HepG2 (cell line): ENCODE data around the gene TK1. TPM values are rescaled to one million over a fixed set of nuclear protein-coding genes. Genes with fewer than 3 reads are reported as not detected.

ENCODE experiments used
- ARHGAP35 ChIP-seq: sonication (generic); formaldehyde crosslinking; IDR thresholded peaks from 2 replicates; pipeline ENCODE4 v1.9.0; 2022; ENCODE audit warnings: mild to moderate bottlenecking, inconsistent platforms, moderate library complexity, missing genetic modification reagents, borderline replicate concordance
- ASH2L ChIP-seq: fragments of 300-600, 200-600 bp; sonication (generic); IDR thresholded peaks from 2 replicates; pipeline ENCODE4 v1.7.0; 2017; ENCODE audit warnings: low read depth, mild to moderate bottlenecking, moderate library complexity, mixed read lengths, low read length; ENCODE audit not compliant: insufficient read length
- FOXP4 ChIP-seq: sonication (generic); formaldehyde crosslinking; IDR thresholded peaks from 2 replicates; pipeline ENCODE4 v1.4.0; 2020; ENCODE audit warnings: missing genetic modification reagents
- HNRNPH1 ChIP-seq: fragments of 200-400 bp; formaldehyde crosslinking; optimal IDR thresholded peaks from 2 replicates; pipeline ENCODE3; 2017; ENCODE audit warnings: mild to moderate bottlenecking, low read depth, low read length
- ISL2 ChIP-seq: sonication (generic); formaldehyde crosslinking; IDR thresholded peaks from 2 replicates; pipeline ENCODE4 v1.5.0; 2020; ENCODE audit warnings: missing genetic modification reagents
- KLF9 ChIP-seq: IDR thresholded peaks from 2 replicates; pipeline ENCODE4 v1.6.1; 2016; ENCODE audit warnings: low read depth
- NKX3-1 ChIP-seq: sonication (generic); formaldehyde crosslinking; IDR thresholded peaks from 2 replicates; pipeline ENCODE4 v1.5.0; 2020; ENCODE audit warnings: missing genetic modification reagents
- PBX3 ChIP-seq: sonication (generic); formaldehyde crosslinking; IDR thresholded peaks from 2 replicates; pipeline ENCODE4 v1.8.1; 2023; ENCODE audit warnings: missing genetic modification reagents, inconsistent platforms, borderline replicate concordance
- PCBP1 ChIP-seq: fragments of 200-400 bp; formaldehyde crosslinking; IDR thresholded peaks from 2 replicates; pipeline ENCODE4 v1.6.1; 2017; ENCODE audit warnings: mild to moderate bottlenecking, low read depth, low read length, borderline replicate concordance
- PRDM15 ChIP-seq: sonication (generic); formaldehyde crosslinking; IDR thresholded peaks from 2 replicates; pipeline ENCODE4 v1.4.0; 2020; ENCODE audit warnings: missing genetic modification reagents
- SOX5 ChIP-seq: IDR thresholded peaks from 2 replicates; pipeline ENCODE4 v1.6.1; 2016; ENCODE audit warnings: borderline replicate concordance
- ZNF646 ChIP-seq: sonication (generic); formaldehyde crosslinking; IDR thresholded peaks from 2 replicates; pipeline ENCODE4 v1.9.0; 2021; ENCODE audit warnings: mild to moderate bottlenecking, missing genetic modification reagents
- ZNF841 ChIP-seq: sonication (generic); formaldehyde crosslinking; IDR thresholded peaks from 2 replicates; pipeline ENCODE4 v1.8.1; 2023; ENCODE audit warnings: missing genetic modification reagents, borderline replicate concordance
- polyA plus RNA-seq, 8 experiments: library from polyadenylated mRNA; depleted of rRNA in 3 of 8; stranded (reverse) in 7 of 8; unstranded in 1 of 8; fragments of >200 nt; fragmentation: Illumina TruSeq in 4 of 8; extraction: Trizol in 4 of 8; gene quantifications; 2 replicates each; pipeline versions ENCODE4 v1.2.1 to v1.2.3, GENCODE V29; 2011 to 2016; ENCODE audit warnings: low read depth in 4 of 8, missing spikeins in 1 of 8, mixed read lengths in 1 of 8; ENCODE audit not compliant: insufficient read depth in 1 of 8
- total RNA-seq, 5 experiments: library from RNA; depleted of rRNA; stranded (reverse); fragments of >200 nt; fragmentation: Illumina TruSeq; extraction: Trizol; gene quantifications; 2 replicates each; pipeline ENCODE4 v1.2.3, GENCODE V29; 2016; ENCODE audit warnings: low read depth in 1 of 5

TK1 gene
- total and polyA plus RNA-seq, 2 of the 13 experiments (the other 11 are each of a cell fraction or from before 2014, with no cell fraction given), result 45.0 to 96.0 TPM

GRCh38 chr17:78214016-78214705, 27.3 kb upstream of the TK1 start, which contains the start of gene BIRC5 (continued):
- TF ChIP-seq PCBP1 (peak; percentile 89; the same call in 1 of the 2 replicates), ARHGAP35 (CRISPR knock-in tag) (0 out of 2 replicates have a peak, but pooled peaks have one; percentile 65), ZNF646 (CRISPR knock-in tag) (no peak), ASH2L (no peak), SOX5 (peak; percentile 53), FOXP4 (CRISPR knock-in tag) (peak; percentile 51; the same call in 1 of the 2 replicates), HNRNPH1 (no peak), ISL2 (CRISPR knock-in tag) (peak; percentile 89), PRDM15 (CRISPR knock-in tag) (no peak), PBX3 (no peak), KLF9 (CRISPR knock-in tag) (no peak), NKX3-1 (CRISPR knock-in tag) (no peak), ZNF841 (CRISPR knock-in tag) (peak; percentile 91)
